AG04450 (cell line): ENCODE results near the gene WDR49. TPM values are rescaled to one million over a fixed set of nuclear protein-coding genes. Genes with fewer than 3 reads are reported as not detected.
A peak's percentile ranks its signal among the peaks of the same experiment; 100 is the strongest.

Experiments
- CTCF ChIA-PET: fragments of 300-600, 350-600 bp; formaldehyde crosslinking; extraction: SDS; loops from one replicate; lab custom pipeline; 2022; ENCODE audit warnings: antibody characterized with exemption, inconsistent platforms; lab: Charles Lee
- POLR2A ChIA-PET: fragments of 350-600 bp; formaldehyde crosslinking; extraction: SDS; loops from one replicate; lab custom pipeline; 2021; ENCODE audit warnings: antibody characterized with exemption, inconsistent platforms; lab: Yijun Ruan, JAX
- DNase-seq: peaks from one replicate; pipeline ENCODE4 v3.0.0-alpha.2; 2011; ENCODE audit warnings: low read depth, low spot score
- H3K27ac ChIP-seq: one replicate; pipeline ENCODE4 v1.5.1; 2012; ENCODE audit warnings: low read depth, low read length, control low read depth
- H3K27me3 ChIP-seq: one replicate; pipeline ENCODE4 v1.6.0; 2012; ENCODE audit warnings: low read length; ENCODE audit not compliant: control insufficient read depth, insufficient read depth
- H3K4me3 ChIP-seq: 2 replicates; pipeline ENCODE4 v1.5.1; 2011; ENCODE audit warnings: mild to moderate bottlenecking, low read depth, low read length, control low read depth
- H3K9me3 ChIP-seq: 2 replicates; pipeline ENCODE4 v1.5.1; 2012; ENCODE audit warnings: low read length; ENCODE audit not compliant: control insufficient read depth, insufficient read depth
- polyA plus RNA-seq: library from polyadenylated mRNA; depleted of rRNA; stranded (reverse); fragments of >200 nt; gene quantifications from 2 replicates; pipeline ENCODE4 v1.2.3, GENCODE V29; 2011
- TF ChIP-seq, protein P1 (sequence below): IDR thresholded peaks from 2 replicates; pipeline ENCODE4 v1.5.1; 2011; ENCODE audit warnings: low read depth, low read length, control low read depth, inconsistent platforms

The WDR49 gene
- polyA plus RNA-seq, 1 experiment, result not detected

DNA sequence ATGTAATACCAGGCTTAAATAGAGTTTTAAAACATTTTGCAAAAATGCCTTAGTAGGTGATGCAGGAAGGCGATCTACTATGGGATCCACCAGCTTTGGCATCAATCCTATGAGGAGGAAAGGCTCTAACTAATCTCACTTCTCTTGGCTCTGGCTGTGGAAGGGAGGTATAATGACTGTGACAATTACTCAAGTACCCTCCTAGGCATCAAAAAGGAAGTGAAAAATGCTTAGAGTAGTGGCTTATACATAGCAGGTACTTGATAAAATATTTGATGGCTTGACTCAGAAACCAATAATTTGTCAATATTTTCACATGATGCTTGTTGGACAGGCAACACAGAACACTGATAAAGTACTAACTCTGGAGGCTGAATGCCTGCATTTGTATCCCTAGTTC is 145.8 kb downstream of the WDR49 start:
- Histone ChIP-seq H3K27ac (no peak overlapping the region), H3K4me3 (no peak overlapping the region), H3K27me3 (no peaks in the 10 kb centered on the region), H3K9me3 (peaks cover 11% of the 10 kb centered on the region; the same call in 1 of the 2 replicates)
- POLR2A ChIA-PET, result no interaction called here
- no peak for DNase-seq
- TF ChIP-seq, protein P1, sequence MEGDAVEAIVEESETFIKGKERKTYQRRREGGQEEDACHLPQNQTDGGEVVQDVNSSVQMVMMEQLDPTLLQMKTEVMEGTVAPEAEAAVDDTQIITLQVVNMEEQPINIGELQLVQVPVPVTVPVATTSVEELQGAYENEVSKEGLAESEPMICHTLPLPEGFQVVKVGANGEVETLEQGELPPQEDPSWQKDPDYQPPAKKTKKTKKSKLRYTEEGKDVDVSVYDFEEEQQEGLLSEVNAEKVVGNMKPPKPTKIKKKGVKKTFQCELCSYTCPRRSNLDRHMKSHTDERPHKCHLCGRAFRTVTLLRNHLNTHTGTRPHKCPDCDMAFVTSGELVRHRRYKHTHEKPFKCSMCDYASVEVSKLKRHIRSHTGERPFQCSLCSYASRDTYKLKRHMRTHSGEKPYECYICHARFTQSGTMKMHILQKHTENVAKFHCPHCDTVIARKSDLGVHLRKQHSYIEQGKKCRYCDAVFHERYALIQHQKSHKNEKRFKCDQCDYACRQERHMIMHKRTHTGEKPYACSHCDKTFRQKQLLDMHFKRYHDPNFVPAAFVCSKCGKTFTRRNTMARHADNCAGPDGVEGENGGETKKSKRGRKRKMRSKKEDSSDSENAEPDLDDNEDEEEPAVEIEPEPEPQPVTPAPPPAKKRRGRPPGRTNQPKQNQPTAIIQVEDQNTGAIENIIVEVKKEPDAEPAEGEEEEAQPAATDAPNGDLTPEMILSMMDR, result no peak
- CTCF ChIA-PET, result no interaction called here

DNA sequence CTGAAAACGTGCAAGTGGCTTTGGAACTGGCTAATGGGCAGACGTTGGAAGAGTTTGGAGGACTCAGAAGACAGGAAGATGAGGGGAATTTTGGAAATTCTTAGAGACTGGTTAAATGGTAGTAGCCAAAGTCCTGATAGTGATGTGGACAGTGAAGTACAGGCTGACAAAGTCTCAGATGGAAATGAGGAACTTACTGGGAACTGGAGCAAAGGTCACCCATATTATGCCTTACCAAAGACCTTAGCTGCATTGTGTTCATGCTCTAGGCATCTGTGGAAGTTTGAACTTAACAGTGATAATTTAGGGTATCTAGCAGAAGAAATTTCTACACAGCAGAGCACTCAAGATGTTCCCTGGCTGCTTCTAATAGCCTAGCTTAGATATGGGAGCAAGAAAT is 151.3 kb downstream of the WDR49 start:
- ChIA-PET CTCF (no interaction called here), POLR2A (no interaction called here)
- no peak overlapping the region for H3K27ac ChIP-seq
- H3K4me3 ChIP-seq, result no peak overlapping the region
- H3K27me3 ChIP-seq, result no peaks in the 10 kb centered on the region
- TF ChIP-seq, protein P1, result no peak
- DNase-seq, result no peak
- H3K9me3 ChIP-seq, result peaks cover 6% of the 10 kb centered on the region; the same call in 1 of the 2 replicates

DNA sequence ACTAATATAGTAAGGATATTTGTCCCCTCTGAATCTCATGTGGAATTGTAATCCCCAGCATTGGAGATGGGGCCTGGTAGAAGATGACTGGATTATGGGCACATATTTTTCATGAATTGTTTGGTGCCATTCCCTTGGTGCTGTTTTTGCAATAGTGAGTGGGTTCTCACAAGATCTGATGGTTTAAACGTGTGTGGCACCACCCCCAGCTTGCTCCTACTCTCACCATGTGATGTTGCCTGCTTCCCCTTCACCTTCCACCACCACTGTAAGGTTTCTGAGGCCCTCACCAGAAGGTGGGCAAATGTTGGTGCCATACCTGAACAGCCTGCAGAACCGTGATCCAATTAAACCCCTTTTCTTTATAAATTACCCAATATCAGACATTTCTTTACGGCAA is 151.8 kb downstream of the WDR49 start:
- POLR2A ChIA-PET, result no interaction called here

DNA sequence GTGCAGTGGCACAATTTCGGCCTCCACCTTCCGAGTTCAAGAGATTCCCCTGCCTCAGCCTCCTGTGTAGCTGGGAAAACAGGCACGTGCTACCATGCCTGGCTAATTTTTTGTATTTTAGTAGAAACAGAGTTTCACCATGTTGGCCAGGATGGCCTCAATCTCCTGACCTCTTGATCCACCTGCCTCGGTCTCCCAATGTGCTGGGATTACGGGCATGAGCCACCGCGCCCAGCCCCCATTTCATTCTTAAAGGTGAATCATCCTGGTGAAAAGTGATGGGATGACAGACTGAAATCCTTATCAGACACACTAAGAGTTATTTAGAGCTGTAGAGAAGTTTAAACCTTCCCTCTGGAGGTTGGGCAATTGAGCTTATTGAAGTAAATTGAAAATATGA is 155.8 kb downstream of the WDR49 start:
- Histone ChIP-seq H3K27ac (no peak overlapping the region), H3K9me3 (no peaks in the 10 kb centered on the region; the same call in 1 of the 2 replicates), H3K4me3 (no peak overlapping the region), H3K27me3 (no peaks in the 10 kb centered on the region)
- ChIA-PET POLR2A (no interaction called here), CTCF (no interaction called here)
- TF ChIP-seq, protein P1, result no peak
- no peak for DNase-seq

More for the DNA sequence above, 151.8 kb downstream of the WDR49 start:
- Histone ChIP-seq H3K27me3 (no peaks in the 10 kb centered on the region), H3K27ac (no peak overlapping the region), H3K9me3 (peaks cover 6% of the 10 kb centered on the region; the same call in 1 of the 2 replicates), H3K4me3 (no peak overlapping the region)
- CTCF ChIA-PET, result no interaction called here
- DNase-seq, result no peak
- TF ChIP-seq, protein P1, result no peak

DNA sequence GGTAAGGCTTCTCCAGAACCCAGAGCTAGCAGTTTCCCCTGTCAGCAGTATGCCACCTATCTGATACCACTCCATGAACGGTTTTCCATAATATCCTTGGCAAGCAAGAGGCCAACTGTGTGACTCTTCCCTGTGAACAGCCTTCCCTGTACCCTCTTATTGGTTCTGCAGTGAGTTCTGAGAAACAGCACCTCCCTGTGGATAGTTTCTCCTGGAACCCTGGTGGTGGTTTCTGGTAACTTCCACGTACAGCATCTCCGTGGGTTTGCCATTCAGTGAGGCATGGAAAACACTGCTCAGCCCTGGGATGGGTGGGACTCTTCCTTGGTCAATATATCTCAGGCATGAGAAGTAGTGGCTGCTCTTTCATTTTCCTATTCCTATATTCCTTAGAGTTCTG is 160.5 kb downstream of the WDR49 start:
- Histone ChIP-seq H3K27ac (no peak overlapping the region), H3K4me3 (no peak overlapping the region), H3K27me3 (no peaks in the 10 kb centered on the region), H3K9me3 (no peaks in the 10 kb centered on the region)
- ChIA-PET POLR2A (no interaction called here), CTCF (no interaction called here)
- TF ChIP-seq, protein P1, result peak; percentile 23; the same call in 1 of the 2 replicates
- no peak for DNase-seq
